Tibial nerve (tissue), 3 donors: ENCODE measurements around the gene TNRC6C.
"Not testable (repeated sequence)": the region's sequence is repeated elsewhere in the genome, so short reads cannot be mapped to it uniquely, and the experiment has no call there.

Experiments
- CTCF ChIP-seq, 5 experiments: fragments of 200-600 bp in 3 of 5; fragments of 450-650 bp in 2 of 5; sonication (generic) in 3 of 5; IDR thresholded peaks; one replicate each; pipeline ENCODE4 v1.5.1; 2016 to 2019; ENCODE audit warnings: antibody characterized with exemption in 5 of 5, mild to moderate bottlenecking in 3 of 5, moderate library complexity in 2 of 5
- POLR2A ChIP-seq, 2 donors: fragments of 450-650 bp; IDR thresholded peaks; one replicate each; pipeline ENCODE4 v1.6.1; 2017; ENCODE audit warnings: antibody characterized with exemption in 2 of 2, mild to moderate bottlenecking in 2 of 2, moderate library complexity in 2 of 2

- TF ChIP-seq CTCF, POLR2A (IDR thresholded peaks at IDR 0.05): not testable (repeated sequence)
Observed at GRCh38 chr17:77982430-77982829, 23.9 kb downstream of the TNRC6C start.
